HG02938 (cell line): ENCODE measurements around the gene APOBEC3H.

Experiments used
- ATAC-seq: cut with Tn5 transposase; IDR thresholded peaks from one replicate; pipeline ENCODE4 v1.9.1; 2021; ENCODE audit warnings: mild to moderate bottlenecking, moderate library complexity; ENCODE audit not compliant: unreplicated experiment

Gene APOBEC3H

GRCh38 chr22:39108487-39108886, 11.4 kb downstream of the APOBEC3H start:
- no peak for ATAC-seq

- no peak for ATAC-seq
Observed at GRCh38 chr22:39109361-39109760, 12.3 kb downstream of the APOBEC3H start.

- ATAC-seq = no peak
Observed at GRCh38 chr22:39110631-39111561, 13.9 kb downstream of the APOBEC3H start.

GRCh38 chr22:39114112-39114511, 17.1 kb downstream of the APOBEC3H start:
- ATAC-seq = no peak

GRCh38 chr22:39115570-39115969, 18.5 kb downstream of the APOBEC3H start:
- no peak for ATAC-seq

- ATAC-seq = no peak
Observed at GRCh38 chr22:39115977-39116621, 19.1 kb downstream of the APOBEC3H start.

- ATAC-seq = peak; percentile 53
Observed at GRCh38 chr22:39117585-39118191, 20.6 kb downstream of the APOBEC3H start.

- ATAC-seq = no peak
Observed at GRCh38 chr22:39120983-39121382, 23.9 kb downstream of the APOBEC3H start.

GRCh38 chr22:39122772-39123470, 25.9 kb downstream of the APOBEC3H start:
- ATAC-seq = no peak

GRCh38 chr22:39123751-39124581, 26.9 kb downstream of the APOBEC3H start:
- ATAC-seq = no peak

- no peak for ATAC-seq
Observed at GRCh38 chr22:39125622-39126021, 28.6 kb downstream of the APOBEC3H start.

- ATAC-seq = no peak
Observed at GRCh38 chr22:39128508-39128907, 31.5 kb downstream of the APOBEC3H start.

GRCh38 chr22:39129081-39129480, 32.0 kb downstream of the APOBEC3H start:
- no peak for ATAC-seq

- no peak for ATAC-seq
Observed at GRCh38 chr22:39129746-39130145, 32.7 kb downstream of the APOBEC3H start.

- no peak for ATAC-seq
Observed at GRCh38 chr22:39130152-39130704, 33.2 kb downstream of the APOBEC3H start.

GRCh38 chr22:39130892-39131855, 34.1 kb downstream of the APOBEC3H start:
- no peak for ATAC-seq

- ATAC-seq = no peak
Observed at GRCh38 chr22:39132281-39132680, 35.2 kb downstream of the APOBEC3H start.

- no peak for ATAC-seq
Observed at GRCh38 chr22:39132871-39133524, 36.0 kb downstream of the APOBEC3H start.
